Measurements from ENCODE around the gene ST3GAL5.

Gene ST3GAL5

GRCh38 chr2:85866165-85866659 is 22.6 kb downstream of the ST3GAL5 start:
- no peak overlapping the region for H3K4me3 ChIP-seq (ENCODE audit: low read depth, low read length)
- POLR2A ChIA-PET = no interaction called here
- DNase-seq (ENCODE audit: low read depth, low spot score) = no peak
- TF ChIP-seq, protein P1, sequence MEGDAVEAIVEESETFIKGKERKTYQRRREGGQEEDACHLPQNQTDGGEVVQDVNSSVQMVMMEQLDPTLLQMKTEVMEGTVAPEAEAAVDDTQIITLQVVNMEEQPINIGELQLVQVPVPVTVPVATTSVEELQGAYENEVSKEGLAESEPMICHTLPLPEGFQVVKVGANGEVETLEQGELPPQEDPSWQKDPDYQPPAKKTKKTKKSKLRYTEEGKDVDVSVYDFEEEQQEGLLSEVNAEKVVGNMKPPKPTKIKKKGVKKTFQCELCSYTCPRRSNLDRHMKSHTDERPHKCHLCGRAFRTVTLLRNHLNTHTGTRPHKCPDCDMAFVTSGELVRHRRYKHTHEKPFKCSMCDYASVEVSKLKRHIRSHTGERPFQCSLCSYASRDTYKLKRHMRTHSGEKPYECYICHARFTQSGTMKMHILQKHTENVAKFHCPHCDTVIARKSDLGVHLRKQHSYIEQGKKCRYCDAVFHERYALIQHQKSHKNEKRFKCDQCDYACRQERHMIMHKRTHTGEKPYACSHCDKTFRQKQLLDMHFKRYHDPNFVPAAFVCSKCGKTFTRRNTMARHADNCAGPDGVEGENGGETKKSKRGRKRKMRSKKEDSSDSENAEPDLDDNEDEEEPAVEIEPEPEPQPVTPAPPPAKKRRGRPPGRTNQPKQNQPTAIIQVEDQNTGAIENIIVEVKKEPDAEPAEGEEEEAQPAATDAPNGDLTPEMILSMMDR (IDR thresholded peaks at IDR 0.05; ENCODE audit: insufficient read depth, low read length, missing control alignments) = no peak
- CTCF ChIA-PET = interaction anchor here (1.5 to 5.3 kb wide), 5 partner anchors 10 to 213 kb away, joined by 3 to 29 read pairs (median 13); partner anchors contain the start of gene ST3GAL5

GRCh38 chr2:85865539-85866164 is 23.1 kb downstream of the ST3GAL5 start:
- DNase-seq (ENCODE audit: low read depth, low spot score) = no peak
- CTCF ChIA-PET = interaction anchor here (1.0 to 5.3 kb wide), 7 partner anchors 11 to 214 kb away, joined by 3 to 29 read pairs (median 8); partner anchors contain the start of gene ST3GAL5
- POLR2A ChIA-PET = no interaction called here
- TF ChIP-seq, protein P1 (IDR thresholded peaks at IDR 0.05; ENCODE audit: insufficient read depth, low read length, missing control alignments) = no peak
- no peak overlapping the region for H3K4me3 ChIP-seq (ENCODE audit: low read depth, low read length)

GRCh38 chr2:85864654-85865053 is 24.1 kb downstream of the ST3GAL5 start:
- POLR2A ChIA-PET = no interaction called here
- TF ChIP-seq, protein P1 (IDR thresholded peaks at IDR 0.05; ENCODE audit: insufficient read depth, low read length, missing control alignments) = no peak
- CTCF ChIA-PET = interaction anchor here (0.6 to 3.9 kb wide), 7 partner anchors 9 to 227 kb away, joined by 3 to 16 read pairs (median 3); no protein-coding TSS in a partner anchor

GRCh38 chr2:85862426-85862825 is 26.4 kb downstream of the ST3GAL5 start:
- TF ChIP-seq, protein P1 (IDR thresholded peaks at IDR 0.05; ENCODE audit: insufficient read depth, low read length, missing control alignments) = no peak
- DNase-seq (ENCODE audit: low read depth, low spot score) = no peak
- CTCF ChIA-PET = no interaction called here
- H3K4me3 ChIP-seq (ENCODE audit: low read depth, low read length) = no peak overlapping the region
- POLR2A ChIA-PET = no interaction called here

More at GRCh38 chr2:85864654-85865053, 24.1 kb downstream of the ST3GAL5 start:
- DNase-seq (ENCODE audit: low read depth, low spot score) = no peak
- no peak overlapping the region for H3K4me3 ChIP-seq (ENCODE audit: low read depth, low read length)

DNA sequence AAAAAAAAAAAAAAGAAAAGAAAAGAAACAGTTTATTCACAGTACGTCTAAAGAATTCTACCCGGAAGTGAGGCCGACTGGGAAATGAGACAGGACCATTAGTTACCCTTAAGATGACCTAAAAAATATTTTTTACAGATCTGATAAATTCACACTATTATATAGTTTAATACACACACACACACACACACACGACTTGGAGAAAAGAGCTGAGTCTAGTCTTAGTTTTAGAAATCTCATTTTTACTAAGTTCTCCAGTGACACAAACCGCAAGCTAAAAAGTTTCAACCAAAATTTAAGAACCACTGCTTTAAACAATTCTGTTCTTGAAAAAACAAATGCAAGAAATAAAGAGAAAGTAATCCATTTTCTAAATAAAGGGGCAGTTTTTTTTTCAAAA is 27.1 kb downstream of the ST3GAL5 start:
- TF ChIP-seq, protein P1 (IDR thresholded peaks at IDR 0.05; ENCODE audit: insufficient read depth, low read length, missing control alignments) = no peak
- CTCF ChIA-PET = no interaction called here
- POLR2A ChIA-PET = no interaction called here

DNA sequence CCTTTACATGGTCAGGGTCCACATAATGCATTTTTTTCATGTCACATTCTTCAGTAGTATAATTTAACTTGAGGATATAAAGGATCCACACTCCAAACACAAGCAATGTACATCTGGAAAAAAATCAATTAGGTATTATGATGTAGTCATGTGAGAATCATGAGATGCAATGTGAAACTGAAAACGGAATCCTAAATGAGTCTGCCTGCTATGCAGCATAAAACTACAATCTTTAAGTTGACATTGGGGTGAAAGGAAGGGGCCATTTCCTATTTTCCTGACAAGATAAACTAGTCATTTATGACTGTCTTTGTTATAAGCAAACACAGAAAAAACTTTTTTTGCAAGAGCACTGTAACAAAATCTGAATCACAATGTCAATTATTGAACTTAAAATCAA is 27.6 kb downstream of the ST3GAL5 start:
- no peak for DNase-seq (ENCODE audit: low read depth, low spot score)
- ChIA-PET POLR2A (no interaction called here), CTCF (no interaction called here)
- H3K4me3 ChIP-seq (ENCODE audit: low read depth, low read length) = no peak overlapping the region
- TF ChIP-seq, protein P1 (IDR thresholded peaks at IDR 0.05; ENCODE audit: insufficient read depth, low read length, missing control alignments) = no peak

More for the DNA sequence above, 27.1 kb downstream of the ST3GAL5 start:
- no peak overlapping the region for H3K4me3 ChIP-seq (ENCODE audit: low read depth, low read length)
- no peak for DNase-seq (ENCODE audit: low read depth, low spot score)

All from AG04449 (cell line).